Esophagus squamous epithelium (tissue), 4 donors: ENCODE data around the gene NR2F2.

Source experiments
- POLR2A ChIP-seq, 4 donors: fragments of 450-650 bp; IDR thresholded peaks; one replicate each; pipeline ENCODE4 v1.6.1; 2017; ENCODE audit warnings: antibody characterized with exemption in 4 of 4, mild to moderate bottlenecking in 4 of 4, moderate library complexity in 3 of 4
- TF ChIP-seq, protein P1 (sequence below), 6 experiments: fragments of 450-650 bp in 4 of 6; fragments of 200-600 bp in 2 of 6; sonication (generic) in 2 of 6; IDR thresholded peaks; one replicate each; pipeline ENCODE4 v1.5.1; 2016 to 2019; ENCODE audit warnings: antibody characterized with exemption in 6 of 6, mild to moderate bottlenecking in 4 of 6, moderate library complexity in 4 of 6

DNA sequence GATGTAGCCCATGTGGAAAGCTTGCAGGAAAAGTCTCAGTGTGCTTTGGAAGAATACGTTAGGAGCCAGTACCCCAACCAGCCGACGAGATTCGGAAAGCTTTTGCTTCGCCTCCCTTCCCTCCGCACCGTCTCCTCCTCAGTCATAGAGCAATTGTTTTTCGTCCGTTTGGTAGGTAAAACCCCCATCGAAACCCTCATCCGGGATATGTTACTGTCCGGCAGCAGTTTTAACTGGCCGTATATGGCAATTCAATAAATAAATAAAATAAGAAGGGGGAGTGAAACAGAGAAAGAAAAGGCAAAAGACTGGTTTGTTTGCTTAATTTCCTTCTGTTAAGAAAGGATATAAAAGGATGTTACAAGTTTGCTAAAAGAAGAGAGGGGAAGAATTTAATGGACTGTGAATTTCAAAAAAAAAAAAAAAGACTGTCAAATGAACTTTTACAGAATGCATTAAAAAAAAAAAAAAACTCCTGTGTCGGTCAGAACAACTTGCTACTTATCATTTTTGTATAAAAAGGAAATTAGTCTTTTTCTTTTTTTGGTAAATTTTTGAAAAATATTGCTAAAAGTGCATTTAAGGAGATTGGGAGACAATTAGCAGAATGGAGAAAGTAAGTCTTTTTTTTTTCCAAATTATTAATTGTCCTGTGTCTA is 7.0 kb downstream of the NR2F2 start:
- TF ChIP-seq POLR2A (IDR thresholded peaks at IDR 0.05) = no peak
- TF ChIP-seq, protein P1, sequence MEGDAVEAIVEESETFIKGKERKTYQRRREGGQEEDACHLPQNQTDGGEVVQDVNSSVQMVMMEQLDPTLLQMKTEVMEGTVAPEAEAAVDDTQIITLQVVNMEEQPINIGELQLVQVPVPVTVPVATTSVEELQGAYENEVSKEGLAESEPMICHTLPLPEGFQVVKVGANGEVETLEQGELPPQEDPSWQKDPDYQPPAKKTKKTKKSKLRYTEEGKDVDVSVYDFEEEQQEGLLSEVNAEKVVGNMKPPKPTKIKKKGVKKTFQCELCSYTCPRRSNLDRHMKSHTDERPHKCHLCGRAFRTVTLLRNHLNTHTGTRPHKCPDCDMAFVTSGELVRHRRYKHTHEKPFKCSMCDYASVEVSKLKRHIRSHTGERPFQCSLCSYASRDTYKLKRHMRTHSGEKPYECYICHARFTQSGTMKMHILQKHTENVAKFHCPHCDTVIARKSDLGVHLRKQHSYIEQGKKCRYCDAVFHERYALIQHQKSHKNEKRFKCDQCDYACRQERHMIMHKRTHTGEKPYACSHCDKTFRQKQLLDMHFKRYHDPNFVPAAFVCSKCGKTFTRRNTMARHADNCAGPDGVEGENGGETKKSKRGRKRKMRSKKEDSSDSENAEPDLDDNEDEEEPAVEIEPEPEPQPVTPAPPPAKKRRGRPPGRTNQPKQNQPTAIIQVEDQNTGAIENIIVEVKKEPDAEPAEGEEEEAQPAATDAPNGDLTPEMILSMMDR (IDR thresholded peaks at IDR 0.05) = no peak
